D721Med (cell line): Measurements from ENCODE around the gene RNF130.

Experiments
- DNase-seq: peaks from one replicate; pipeline ENCODE4 v3.0.0; 2011; ENCODE audit warnings: low spot score; ENCODE audit not compliant: insufficient read length
- FAIRE-seq: peaks from 2 replicates; lab custom pipeline; 2011; peaks lifted over from hg19 to GRCh38; lab: Jason Lieb, UNC
- TF ChIP-seq, protein P1 (sequence below): IDR thresholded peaks from 2 replicates; pipeline ENCODE4 v1.5.1; 2012; ENCODE audit warnings: mild to moderate bottlenecking, control low read depth; ENCODE audit not compliant: insufficient read depth; ENCODE audit errors: missing control alignments

The RNF130 gene

DNA sequence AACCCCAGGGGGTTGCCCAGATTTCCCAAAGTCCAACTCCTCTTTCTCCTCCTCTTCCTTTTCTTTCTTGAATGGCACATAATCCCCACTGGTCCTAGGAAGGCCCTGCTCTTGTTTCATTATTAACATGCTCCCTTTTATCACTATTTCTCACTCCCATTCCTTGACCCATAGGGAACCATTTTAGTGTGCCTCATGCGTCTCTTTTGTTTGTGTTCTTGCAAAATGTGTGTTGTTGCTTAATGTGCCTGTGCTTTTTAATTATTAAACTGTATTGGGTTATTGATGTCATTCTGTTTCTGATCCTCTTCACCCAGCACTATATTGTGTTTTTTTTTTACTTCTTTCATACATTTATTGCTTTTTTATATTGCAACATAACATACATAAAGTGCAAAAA lies 4.1 kb upstream of the RNF130 start:
- DNase-seq (no peak), FAIRE-seq (no peak)
- TF ChIP-seq, protein P1, sequence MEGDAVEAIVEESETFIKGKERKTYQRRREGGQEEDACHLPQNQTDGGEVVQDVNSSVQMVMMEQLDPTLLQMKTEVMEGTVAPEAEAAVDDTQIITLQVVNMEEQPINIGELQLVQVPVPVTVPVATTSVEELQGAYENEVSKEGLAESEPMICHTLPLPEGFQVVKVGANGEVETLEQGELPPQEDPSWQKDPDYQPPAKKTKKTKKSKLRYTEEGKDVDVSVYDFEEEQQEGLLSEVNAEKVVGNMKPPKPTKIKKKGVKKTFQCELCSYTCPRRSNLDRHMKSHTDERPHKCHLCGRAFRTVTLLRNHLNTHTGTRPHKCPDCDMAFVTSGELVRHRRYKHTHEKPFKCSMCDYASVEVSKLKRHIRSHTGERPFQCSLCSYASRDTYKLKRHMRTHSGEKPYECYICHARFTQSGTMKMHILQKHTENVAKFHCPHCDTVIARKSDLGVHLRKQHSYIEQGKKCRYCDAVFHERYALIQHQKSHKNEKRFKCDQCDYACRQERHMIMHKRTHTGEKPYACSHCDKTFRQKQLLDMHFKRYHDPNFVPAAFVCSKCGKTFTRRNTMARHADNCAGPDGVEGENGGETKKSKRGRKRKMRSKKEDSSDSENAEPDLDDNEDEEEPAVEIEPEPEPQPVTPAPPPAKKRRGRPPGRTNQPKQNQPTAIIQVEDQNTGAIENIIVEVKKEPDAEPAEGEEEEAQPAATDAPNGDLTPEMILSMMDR, result no peak

DNA sequence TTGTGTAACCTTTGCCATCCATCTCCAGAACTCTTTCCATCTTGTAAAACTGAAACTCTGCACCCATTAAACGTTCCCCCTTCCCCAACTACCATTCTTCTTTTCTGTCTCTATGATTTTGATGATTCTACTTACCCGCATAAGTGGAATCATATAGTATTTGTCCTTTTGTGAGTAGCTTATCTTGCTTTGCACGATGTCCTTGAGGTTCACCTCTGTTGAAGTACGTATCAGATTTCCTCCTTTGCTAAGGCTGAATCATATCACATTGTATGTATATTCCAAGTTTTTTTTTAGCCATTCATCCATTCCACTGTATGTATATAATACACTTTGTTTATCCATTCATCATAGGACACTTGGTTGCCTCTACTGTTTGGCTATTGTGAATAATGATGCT lies 2.9 kb upstream of the RNF130 start:
- TF ChIP-seq, protein P1, result no peak
- DNase-seq (no peak), FAIRE-seq (no peak)

DNA sequence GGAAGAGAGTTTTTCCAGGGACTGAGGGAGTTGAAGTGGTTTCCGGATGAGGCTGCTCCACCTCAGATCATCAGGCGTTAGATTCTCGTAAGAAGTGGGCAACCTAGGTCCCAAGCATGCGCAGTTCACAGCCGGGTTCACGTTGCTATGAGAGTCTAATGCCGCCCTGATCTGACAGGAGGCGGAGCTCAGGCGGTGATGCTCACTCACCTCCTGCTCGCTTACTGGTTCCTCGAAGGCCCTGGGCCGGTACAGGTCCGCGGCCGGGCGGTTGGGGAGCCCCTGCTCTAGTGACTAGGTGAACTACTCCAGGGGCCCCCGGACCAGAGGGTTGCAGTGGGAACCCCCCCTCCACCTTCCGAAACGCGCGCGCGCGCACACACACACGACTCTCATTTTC lies 997 bp upstream of the RNF130 start:
- DNase-seq (no peak), FAIRE-seq (no peak)
- TF ChIP-seq, protein P1, result no peak

DNA sequence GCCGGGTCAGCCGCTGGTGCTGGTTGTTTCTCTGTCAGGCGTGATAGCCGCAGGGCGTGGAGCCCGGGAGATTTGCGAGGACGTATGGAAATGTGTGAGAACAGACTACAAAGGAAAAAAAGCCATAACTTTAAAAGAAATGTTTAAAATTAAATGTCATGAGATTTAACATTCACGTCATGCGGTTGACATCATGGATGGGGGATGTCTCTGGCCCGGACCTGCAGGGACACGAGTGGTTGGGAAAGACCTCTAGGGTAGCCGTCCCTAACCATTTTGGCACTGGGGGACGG lies 643 bp upstream of the RNF130 start:
- FAIRE-seq (no peak), DNase-seq (no peak)
- TF ChIP-seq, protein P1, result no peak

DNA sequence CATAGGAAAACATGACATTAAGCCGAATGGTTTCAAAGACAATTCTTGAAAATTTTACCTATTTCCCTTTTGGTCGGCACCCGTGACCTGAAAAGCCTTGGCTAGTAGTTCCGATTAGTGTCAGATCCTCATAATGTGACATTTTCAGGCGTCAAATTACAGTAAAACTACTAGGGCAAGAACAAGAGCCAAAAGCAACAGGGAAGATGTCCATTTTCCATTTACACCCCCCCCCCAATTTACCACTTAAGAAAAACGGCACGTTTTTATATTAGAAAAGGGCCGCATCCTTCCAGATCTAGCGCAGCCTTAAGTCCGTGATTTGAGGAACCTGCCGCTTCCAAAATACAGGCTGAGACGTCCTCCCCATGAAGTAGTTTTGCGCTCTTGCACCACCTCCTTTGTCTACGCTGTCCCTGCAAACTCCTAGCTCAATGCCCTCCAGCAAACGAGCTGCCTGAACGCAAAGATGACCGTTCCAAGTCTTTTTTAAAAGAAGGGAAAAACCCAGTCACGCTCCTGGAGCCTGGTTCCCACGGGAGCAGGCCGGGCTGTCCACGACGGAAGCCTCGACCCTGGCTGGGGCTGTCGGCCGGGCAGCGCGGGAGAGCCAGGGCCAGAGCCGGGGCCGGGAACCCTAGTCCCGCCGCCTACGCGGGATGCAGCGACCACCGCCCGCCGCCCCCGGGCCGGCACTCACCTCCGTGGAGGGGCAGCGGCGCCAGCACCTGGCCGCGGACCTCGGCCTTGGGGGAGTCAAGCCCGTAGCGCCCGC lies 616 bp downstream of the RNF130 start:
- TF ChIP-seq, protein P1, result no peak
- no peak for DNase-seq
- no peak for FAIRE-seq

DNA sequence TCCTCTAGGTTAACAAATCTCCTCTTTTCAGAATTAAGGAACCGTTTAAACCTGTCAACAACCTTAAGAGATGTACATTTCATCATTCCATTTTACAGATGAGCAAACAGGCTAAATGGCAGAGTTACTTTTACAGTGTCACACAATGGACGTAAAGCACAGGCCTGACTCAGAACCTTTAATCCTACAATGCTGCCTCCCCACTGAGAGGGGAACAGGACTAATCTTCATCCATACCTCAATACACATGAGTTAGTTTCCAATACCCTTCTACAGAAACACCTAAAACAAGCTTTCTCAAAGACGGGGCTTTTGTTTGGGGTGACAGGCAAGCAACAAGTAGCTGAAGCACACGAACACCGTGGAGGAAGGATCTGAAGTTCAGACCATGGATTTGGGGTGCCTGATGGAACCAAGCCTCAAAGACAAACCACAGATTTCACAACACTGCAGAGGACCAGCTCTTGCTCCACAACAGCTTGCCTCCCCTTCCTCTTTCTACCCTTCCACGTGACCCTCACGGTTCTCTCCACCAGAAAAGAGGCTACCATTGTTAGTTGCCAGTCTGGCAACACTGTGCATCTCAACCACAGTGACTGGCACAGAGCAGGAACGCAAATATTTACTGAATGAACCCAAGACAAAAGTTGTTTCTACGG lies 1.8 kb downstream of the RNF130 start:
- DNase-seq (no peak), FAIRE-seq (no peak)
- TF ChIP-seq, protein P1, result no peak

DNA sequence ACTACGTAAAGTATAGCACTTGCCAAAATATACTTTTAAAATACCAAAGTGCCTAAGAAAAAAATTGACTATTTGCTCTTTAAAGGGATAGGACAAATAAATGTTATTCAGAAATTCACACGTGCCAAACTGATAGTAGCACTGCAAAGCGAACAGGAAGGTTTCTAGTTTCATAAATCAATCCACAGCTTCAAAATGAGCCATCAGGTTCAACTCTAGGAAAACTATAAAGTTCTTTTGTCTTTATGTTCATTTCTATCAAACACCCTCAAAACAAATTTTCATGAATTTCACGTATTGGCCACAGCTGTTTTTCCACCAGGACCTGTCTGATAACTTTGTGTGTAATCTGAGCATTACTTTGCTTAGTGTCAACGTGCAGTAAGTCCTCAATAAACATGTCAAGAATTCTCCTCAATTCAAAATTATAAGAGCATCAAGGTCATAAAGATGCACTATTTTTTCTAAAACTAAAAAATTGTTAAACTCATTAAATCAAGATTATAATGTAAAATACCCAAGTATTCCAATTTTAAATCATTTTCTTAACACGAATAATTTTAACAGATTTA lies 3.0 kb downstream of the RNF130 start:
- no peak for FAIRE-seq
- no peak for DNase-seq
- TF ChIP-seq, protein P1, result no peak
